GM18867 (cell line): Measurements from ENCODE around the gene PDK2.
A peak's percentile ranks its signal among the peaks of the same experiment; 100 is the strongest.

Source experiments
- ATAC-seq: cut with Tn5 transposase; IDR thresholded peaks from one replicate; pipeline ENCODE4 v1.9.1; 2021; ENCODE audit warnings: mild to moderate bottlenecking, moderate library complexity; ENCODE audit not compliant: unreplicated experiment

PDK2 gene

DNA sequence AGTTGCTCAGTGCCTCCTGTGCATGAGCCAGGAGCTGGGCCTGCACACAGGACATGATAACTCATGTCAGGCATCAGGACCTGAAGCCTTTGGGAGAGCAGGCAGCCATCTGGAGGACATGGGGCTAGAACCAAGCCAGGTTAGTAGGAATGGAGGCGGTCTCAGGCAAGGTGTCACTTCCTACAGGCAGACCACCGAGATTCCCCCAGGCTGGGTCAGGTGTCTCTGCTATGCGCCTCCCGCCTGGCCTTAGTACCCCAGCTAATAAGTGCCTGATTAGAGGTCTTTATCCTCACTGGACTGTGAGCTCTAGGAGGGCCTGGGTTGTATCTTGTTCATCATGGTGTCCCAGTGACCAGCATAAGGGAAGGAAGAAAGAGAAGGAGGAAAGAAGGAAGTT lies 19.2 kb downstream of the PDK2 start:
- ATAC-seq, result no peak

DNA sequence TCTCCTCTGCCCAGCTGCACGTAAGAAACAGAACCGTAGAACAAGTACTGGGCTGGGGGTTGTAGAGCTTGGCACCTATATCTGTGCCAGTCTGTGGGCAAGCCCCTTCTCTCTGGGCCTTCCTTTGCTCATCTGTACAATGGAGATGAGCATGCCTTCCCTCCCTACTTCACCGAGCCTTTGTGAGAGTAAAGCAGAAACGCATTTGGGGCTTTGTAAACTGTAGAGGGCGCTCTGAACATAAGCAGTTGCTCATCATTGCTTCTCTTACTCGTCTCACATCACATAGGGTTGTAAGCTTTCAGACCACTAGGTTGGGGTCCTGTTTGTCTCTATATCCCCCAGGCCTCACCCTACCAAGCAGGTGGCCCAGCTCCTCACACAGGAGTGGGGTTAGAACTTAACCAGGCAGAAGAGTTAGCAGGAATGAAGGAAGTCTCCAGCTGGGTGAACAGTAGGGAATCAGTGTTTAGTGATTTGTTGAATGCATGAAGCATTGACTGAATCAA lies 19.8 kb downstream of the PDK2 start:
- ATAC-seq, result no peak

DNA sequence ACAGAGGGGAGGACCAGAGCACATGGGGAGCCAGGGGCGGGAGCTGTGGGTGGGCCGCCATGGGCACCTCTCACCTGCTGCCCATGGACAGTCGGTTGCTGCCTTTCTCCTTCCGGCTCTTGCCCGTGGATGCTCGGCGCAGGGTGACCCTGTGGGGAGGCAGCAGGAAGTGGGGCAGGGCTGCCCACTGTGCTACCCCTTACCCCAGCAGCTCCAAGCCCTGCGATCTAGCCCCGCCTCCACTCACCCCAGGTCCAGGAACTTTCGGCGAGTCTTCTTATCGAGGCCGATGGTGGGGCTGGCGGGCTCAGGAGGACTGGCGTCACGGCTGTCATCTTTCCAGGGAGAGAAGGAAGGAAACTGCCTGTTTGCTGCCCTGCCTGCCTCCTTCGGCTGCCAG lies 20.6 kb downstream of the PDK2 start:
- no peak for ATAC-seq

DNA sequence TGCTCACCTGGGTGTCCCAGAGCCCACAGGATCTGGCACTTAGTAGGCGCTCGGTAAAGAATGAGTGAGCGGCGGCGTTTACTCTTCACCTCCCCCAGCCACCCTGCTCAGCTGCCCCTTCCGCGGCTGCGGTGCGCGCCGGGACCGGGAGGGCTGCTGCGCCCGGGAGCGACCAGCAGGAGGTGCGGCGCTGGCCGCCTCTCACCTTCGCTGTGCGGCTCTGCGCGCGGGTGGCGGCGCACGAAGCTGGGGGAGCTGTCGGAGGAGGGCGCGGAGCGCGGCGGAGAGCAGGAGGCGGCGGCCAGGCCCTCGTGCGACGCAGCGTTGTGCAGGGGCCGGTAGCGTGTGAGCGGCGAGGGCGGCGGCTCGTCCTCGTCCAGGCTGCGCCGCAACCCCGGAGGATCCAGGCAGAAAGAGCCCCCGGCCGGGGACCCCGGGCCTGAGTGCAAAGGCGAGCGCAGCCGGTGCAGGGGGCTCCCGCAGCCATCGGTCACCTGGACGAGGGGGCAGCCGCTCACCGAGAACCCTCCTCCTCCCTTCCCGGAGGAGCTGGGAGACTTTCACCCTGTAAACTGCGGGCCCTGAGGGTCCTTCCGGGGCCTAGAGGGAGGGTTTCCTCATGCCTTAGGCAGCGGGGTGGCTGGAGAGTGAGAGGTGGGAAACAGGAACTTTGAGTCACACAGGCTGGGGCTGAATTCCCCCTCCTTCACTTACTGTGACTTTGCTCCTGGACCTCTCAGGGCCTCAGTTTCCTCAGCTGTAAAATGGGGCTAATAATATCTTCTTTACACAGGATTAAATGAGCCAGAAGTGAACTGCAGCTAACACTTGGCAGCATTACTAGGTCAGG lies 22.3 kb downstream of the PDK2 start:
- peak; percentile 52 for ATAC-seq

DNA sequence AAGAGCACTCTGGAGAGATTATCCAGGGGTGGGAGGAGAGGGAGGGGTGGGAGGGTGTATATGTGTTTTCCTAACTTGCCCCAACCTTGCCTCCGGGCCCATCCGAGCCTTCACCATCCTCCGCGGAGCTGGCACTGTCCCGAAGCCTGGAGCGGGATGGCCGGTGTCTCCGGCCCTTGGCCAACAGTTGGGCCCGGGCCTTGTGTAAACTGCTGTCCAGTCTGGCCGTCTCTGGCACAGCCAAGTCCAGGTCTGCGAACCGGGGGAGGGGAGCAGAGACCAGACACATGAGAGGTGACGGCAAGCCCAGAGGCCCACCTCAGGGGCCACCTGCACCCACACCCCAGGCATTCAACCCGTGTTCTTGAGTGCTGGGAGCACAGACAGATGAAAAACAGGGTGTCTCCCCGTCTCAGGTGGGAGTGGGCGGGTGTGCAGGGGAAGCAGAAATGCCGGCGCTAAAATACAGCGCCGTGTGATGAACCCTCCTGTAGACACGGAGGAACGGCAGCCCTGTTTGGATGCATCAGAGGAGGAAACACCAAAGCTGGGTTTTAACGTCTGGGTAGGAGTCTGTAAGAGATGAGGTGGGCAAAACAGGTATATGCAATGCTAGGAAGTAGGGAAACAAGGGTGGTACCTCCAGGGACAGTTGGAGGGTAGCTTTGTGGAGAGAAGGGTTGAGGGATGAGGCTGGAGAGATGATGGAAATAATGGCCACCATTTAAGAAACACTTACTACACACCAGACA lies 23.1 kb downstream of the PDK2 start:
- ATAC-seq, result no peak

DNA sequence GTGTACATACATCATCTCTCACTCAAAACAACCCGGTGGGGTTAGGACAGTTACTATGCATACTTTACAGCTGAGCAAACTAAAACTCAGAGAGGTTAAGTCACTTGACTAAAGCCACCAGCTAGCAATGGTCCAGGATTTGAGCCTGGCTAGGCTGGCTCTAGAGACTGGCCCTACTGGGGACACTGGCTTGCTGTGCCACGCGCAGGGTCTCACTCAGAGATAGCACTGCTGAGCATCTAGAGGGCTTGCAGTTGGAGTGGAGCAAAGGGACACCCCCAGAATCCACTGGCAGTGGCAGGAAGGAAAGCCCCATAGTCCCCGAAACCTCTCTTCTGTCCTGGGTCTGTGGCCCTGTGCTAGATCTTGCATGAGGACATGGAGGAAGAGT lies 23.7 kb downstream of the PDK2 start:
- ATAC-seq, result no peak

DNA sequence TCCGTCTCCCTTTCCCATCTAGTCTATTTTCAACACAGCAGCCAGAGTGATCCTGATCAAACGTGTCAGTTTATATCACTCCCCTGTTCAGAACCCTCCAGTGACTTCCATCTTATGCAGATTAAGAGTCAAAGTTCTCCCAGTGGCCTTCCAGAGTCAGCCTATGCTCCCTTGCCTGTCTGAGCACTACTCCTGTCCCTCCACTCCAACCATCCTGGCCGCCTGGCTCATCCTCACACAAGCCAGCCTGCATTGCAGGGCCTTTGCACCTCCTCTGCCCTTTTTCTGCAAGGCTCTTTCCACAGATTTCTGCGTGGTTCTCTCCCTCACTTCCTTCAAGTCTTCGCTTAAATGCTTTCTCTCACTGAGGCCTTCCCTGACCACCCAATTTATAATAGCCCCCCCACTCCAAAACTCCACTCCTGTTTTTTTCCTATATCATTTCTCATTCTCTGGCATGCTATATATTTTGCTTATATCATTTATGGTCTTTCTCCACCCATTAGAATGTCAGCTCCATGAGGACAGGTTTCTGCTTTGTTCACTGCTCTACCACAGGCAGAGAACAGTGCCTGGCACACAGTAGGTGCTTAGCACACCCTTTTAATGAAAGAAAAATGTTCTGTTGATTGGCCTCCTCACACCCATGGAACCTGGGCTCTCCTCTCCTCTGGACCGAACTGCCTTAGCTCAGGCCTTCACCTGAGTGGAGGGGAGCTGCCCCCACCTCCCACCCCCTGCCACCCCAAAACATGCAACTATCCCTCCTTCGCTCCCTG lies 25.5 kb downstream of the PDK2 start:
- ATAC-seq, result no peak

DNA sequence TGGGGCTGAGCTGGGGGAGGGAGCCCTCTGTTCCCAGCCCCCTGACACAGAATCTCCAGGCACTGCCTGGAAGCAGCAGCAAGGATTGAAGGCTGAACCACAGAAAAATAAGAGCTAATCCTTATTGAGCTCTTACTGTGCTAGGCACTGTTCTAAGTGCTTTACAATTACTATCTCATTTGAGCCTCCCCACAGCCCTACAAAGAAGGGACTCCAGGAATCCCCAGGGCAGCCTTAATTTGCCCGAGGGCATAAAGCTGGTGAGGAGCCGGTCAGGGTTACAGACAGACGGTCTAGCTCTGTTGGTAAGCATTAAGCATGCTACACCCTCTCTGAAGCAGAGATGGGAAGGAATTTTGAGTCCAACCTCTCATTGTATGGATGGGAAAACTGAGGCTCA lies 27.8 kb downstream of the PDK2 start:
- ATAC-seq, result no peak

DNA sequence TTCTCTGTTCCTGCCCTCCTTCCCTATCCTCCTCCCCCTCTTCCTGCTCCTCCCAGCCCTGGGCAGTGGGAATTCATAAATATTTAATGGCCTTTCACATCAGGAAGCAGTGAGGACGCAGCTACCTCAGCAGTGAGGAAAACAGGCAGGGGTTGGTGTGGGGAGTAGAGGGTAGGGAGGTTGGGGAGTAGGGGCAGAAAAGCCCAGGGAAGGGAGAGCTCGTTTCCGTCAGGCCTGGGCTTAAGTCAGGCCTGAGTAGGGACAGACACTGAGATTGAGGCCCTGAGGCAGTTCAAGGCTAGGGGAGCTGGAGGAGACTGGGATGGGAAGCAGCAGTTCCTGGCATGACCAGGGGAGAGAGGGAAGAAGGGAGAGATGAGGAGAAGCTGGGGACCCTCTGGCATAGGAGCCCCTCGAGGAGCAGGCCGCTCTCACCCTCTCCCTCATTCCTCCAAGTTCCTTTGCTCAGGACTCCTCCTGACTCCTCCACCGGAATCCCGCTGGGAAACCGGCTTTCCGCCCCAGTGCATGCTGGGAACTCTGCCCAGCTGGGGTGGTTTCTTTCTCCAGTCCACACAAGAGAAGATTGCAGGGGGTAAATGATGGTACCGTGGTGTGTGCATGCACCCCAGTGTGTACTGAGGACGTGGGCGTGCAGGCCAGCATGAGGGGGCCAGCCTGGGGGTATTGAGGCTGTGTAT lies 28.6 kb downstream of the PDK2 start:
- ATAC-seq, result no peak

DNA sequence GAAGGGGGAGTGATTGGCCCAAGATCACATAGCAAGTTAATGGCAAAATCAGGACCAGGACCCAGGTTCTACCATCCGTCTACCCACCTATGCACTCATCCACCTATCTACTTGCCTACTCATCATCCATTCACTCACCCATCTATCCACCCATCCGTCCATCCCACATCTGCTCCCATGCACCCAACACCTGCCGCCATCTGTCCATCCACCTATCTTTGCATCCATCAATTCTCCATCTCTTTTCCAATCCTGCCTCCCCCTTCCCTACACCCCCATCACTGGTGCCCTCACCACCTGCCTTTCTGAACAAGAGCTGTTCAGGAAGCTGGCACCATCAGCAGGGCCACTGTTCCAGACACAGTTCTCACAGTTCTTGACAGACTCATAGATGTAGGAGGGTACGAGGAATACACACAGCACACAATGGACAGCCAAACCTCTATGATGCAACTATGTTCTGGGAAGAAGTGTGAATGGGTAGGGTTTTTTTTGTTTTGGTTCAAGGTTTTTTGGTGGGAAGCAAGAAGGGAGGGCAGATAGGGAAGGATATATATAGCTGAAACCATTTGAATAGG lies 30.4 kb downstream of the PDK2 start:
- ATAC-seq, result no peak

DNA sequence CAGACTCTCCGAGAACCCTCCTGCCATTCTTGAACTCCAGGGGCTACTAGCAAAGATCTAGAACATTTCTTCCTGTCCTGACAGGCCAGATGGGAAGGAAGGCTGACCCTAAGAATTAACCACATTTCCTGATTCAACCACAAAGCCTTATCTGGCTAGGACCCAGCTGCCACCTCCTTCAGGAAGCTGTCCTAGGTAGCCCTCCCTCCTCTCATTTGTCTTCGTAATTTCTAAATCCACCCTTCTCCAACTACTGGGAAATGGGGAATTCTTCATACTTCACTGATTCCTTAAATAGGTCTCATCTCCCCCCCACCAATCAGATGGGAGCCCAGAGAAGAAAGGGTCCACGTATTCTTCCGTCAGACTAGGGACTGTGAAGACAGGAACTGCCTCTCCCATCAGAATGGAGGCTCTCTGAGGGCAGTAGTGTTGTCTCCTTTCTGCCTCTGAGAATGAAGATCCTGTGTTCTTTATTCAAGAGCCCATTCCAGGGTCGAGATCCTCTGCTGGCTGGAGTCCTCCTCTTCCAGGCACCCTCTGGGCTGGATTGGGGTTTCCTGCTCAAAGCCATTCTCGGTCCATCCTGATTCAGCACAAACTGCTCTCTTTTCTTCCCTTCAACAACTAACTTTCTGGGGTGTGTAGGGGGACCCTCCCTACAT lies 32.7 kb downstream of the PDK2 start:
- no peak for ATAC-seq

DNA sequence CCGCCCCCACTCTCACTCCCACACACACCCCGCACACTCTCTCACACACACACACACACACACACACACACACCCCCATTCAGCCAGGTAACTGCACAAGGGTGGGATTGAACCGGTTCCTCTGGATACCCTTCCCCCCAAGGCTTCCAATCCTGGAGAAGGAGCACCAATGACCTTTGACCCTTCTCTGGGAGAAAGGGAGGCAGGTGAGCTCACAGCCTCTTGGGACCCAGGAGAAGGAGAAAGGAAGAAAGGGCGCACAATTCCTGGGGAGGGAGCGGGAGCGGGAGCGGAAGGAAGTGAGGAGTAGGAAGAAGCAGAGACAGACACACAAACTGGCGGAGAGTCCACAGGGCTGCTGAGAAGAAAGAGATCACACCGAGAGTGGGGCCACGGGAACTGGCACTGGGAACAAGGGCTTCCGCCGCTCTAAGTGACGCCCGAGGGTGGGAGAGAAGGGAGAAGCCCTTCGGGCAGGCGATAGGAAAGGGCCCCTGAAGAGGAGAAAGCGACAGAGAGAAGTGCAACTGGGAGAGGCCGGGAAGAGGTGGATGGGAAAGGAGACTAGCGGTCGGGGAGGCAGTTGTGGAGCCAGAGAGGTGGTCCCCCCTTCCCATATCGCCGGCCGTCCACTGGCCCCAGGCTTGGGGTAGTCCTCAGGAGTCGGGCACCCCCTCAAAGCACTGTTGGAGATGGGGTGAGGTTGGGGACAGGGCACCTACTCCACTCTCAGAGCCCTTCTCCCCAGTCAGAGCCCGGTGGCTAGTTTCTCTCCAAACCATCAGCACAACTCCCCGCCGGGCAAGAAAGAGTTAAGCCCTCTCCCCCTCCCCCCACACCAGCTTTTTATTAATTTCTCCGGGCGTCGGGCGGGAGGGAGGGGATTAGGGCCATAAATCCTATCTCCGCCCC lies 33.5 kb downstream of the PDK2 start:
- no peak for ATAC-seq

DNA sequence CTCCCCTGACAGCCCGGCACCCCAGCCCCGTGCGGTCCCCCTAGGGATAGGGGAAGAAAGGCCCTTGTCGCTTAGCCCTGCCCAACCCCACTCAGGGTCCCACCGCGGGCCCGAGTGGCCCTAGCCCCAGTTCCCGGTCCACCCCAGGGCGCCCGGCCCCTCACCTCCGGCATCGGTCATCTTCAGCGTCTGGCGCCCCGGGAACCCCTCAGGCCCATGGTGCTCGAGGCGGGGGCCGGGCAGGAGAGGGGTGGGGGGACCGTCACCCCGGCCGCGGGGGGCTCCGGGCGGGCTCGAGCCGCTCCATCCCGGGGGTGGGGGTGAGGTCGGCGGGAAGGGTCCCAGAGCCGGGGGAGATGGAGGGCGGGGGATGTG lies 34.2 kb downstream of the PDK2 start:
- no peak for ATAC-seq

DNA sequence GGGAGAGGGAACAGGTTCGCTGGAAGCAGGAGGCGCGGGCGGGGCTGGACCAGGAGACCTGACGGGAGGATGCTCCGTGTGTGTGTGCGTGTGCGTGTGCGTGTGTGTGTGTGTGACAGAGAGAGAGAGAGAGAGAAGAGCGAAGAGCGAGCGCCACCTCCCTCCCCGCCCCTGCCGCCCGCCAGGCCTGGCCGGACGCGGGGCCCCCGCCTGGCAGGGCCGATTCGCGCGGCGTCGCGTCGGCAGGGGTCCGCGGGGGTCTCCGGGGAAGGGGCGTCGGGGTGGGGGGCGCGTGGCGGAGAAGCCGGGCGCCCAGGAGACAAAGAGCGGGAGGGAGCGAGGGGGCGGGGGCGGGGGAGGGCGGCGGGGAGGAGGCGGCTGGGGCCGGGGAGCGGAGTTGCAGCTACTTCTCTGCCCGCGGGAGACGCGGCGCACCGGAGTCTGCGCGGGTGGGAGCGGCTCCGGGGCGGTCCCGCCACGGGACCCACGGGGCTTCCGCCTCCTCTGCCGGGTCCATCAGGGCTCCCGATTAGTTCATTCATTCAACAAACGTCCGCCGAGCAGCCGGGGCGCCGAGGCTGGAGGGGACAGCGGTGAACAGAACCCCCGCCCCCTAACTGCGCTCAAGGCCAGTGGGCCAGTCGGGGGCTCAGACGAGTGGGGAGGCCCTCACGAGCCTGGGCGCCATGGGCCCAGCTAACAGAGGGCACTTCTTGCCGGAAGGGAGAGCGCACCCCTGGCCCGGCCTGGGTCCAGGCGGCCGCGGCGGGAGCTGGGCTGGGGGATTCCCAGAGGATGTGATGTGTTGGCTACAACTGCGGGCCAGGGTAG lies 34.8 kb downstream of the PDK2 start, which contains the start of gene SAMD14:
SAMD14 (minus strand) TSS at position 433 of the 831 bp plus-strand sequence. CDS start 5,201 bp downstream, outside the sequence.
- ATAC-seq, result peak; percentile 38

DNA sequence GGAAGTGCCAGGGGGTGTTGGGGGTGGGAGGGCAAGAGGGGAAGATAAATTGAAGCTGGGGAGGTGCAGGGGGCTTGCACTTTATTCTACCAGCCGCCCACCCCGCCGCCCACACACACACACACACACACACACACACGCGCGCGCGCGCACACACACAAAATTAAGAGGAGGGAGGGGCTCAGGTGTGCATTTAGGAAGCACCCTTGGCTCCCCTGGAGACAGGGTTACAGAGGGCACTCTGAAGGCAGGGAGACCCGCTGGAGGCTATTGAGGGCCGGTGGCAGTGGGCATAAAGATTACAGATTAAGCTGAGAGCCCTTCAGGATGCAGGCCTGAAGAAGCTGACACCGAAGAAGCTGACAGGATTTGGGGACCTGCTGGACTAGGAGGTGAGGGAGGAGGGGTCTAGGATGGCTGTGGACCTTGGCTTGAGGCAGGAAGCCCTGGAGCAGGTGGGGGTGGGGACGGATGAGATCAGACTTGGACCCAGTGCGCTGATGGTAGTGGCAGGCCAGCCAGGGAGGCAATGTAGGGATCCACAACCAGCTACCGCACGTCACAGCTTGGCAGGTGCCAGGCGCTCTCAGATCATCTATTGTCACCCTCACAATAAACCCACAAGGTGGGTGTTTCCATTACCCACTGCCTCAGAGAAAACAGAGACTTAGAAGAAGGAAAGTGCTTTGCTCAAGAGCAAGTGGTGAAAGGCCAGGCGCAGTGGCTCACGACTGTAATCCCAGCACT lies 35.6 kb downstream of the PDK2 start:
- no peak for ATAC-seq

DNA sequence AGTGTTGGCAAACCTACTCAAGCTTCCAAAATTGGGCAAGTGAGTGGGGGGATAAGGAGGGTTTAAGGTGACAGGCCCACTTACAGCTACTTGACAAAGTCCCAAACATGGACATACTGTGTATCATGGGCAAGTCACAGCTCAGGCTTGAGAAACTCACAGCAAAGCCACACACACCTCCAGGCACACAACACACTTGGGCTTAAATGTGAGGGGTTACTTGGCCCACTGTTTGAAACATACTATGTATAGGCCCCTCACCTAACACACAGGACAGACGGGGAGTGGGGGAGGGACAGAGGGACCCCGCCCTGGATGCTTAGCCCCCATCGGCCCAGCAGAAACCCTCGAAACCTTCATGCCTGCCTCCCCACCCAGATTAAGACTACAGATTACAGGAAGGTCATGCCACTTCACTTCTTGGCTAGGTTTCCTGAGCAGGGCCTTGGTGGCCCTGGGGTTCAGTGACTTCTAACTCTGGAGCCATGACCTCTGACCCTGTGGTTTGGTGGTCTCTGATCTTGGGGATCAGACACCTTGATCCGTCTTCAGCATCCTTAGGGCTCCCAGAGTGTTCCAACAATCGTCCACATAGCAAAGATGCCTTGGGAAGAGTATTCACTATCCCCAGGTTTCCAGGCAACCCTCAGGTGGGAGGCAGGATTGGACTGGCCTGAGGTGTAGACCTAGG lies 37.1 kb downstream of the PDK2 start:
- no peak for ATAC-seq
